Smooth muscle cell (in vitro differentiated cells): ENCODE results near the gene CDC42BPA. TPM values are rescaled to one million over a fixed set of nuclear protein-coding genes. Genes with fewer than 3 reads are reported as not detected.

Source experiments
- DNase-seq: peaks from one replicate; lab custom pipeline; 2025; ENCODE audit not compliant: unreplicated experiment; lab: John Stamatoyannopoulos, UW
- H2AFZ ChIP-seq: fragments of 200-600 bp; sonication (generic); 2 replicates; pipeline ENCODE4 v1.6.0; 2016; ENCODE audit warnings: antibody characterized with exemption, low read depth, mild to moderate bottlenecking
- H3F3A ChIP-seq: fragments of 200-600 bp; sonication (generic); 2 replicates; pipeline ENCODE4 v1.6.0; 2017; ENCODE audit warnings: antibody characterized with exemption, low read depth
- H3K27ac ChIP-seq: fragments of 200-600 bp; sonication (generic); 2 replicates; pipeline ENCODE4 v1.5.1; 2016; ENCODE audit warnings: low read depth, mild to moderate bottlenecking
- H3K27me3 ChIP-seq: fragments of 200-600 bp; sonication (generic); 2 replicates; pipeline ENCODE4 v1.6.1; 2016; ENCODE audit warnings: low read depth, mild to moderate bottlenecking
- H3K36me3 ChIP-seq: fragments of 200-600 bp; sonication (generic); 2 replicates; pipeline ENCODE4 v1.5.1; 2016; ENCODE audit warnings: low read depth
- H3K4me1 ChIP-seq: fragments of 200-600 bp; sonication (generic); 2 replicates; pipeline ENCODE4 v1.5.1; 2016; ENCODE audit warnings: low read depth
- H3K4me2 ChIP-seq: fragments of 200-600 bp; sonication (generic); 2 replicates; pipeline ENCODE4 v1.6.0; 2016; ENCODE audit warnings: mild to moderate bottlenecking
- H3K4me3 ChIP-seq: fragments of 200-600 bp; sonication (generic); 2 replicates; pipeline ENCODE4 v1.5.1; 2016; ENCODE audit warnings: mild to moderate bottlenecking
- H3K79me2 ChIP-seq: fragments of 200-600 bp; sonication (generic); 2 replicates; pipeline ENCODE4 v1.6.0; 2016; ENCODE audit warnings: low read depth, mild to moderate bottlenecking
- H3K9ac ChIP-seq: fragments of 200-600 bp; sonication (generic); 2 replicates; pipeline ENCODE4 v1.6.0; 2016; ENCODE audit warnings: low read depth
- H3K9me3 ChIP-seq: fragments of 200-600 bp; sonication (generic); replicated peaks from 2 replicates; pipeline ENCODE4 v1.5.1; 2016; ENCODE audit warnings: low read depth
- H4K20me1 ChIP-seq: fragments of 200-600 bp; sonication (generic); 2 replicates; pipeline ENCODE4 v1.6.0; 2016; ENCODE audit warnings: low read depth
- CTCF ChIP-seq: fragments of 200-600 bp; sonication (generic); IDR thresholded peaks from 2 replicates; pipeline ENCODE4 v1.5.1; 2017; ENCODE audit warnings: borderline replicate concordance, mild to moderate bottlenecking, antibody characterized with exemption; ENCODE audit not compliant: insufficient read depth, poor library complexity, severe bottlenecking
- WGBS: methylation state at CpG from one replicate; pipeline ENCODE4 v1.1.7; 2016; ENCODE audit warnings: low lambda C conversion rate; 5-methylcytosine and 5-hydroxymethylcytosine counted together
- polyA plus RNA-seq: library from polyadenylated mRNA; unstranded; fragments of >200 nt; fragmentation: Nextera tagmentation; extraction: Ambion mirVana; gene quantifications from 2 replicates; pipeline ENCODE4 v1.2.1, GENCODE V29; 2016
- total RNA-seq: library from RNA; depleted of rRNA; stranded (reverse); fragments of >200 nt; gene quantifications from 2 replicates; pipeline ENCODE4 v1.2.3, GENCODE V29; 2014

CDC42BPA gene
- total and polyA plus RNA-seq, 2 experiments from 2014 or later: 14.8 to 34.9 TPM

GRCh38 chr1:226982451-226983177 lies 335.7 kb downstream of the CDC42BPA start:
- no peak overlapping the region for H3K4me3 ChIP-seq
- no peak overlapping the region for H3K4me2 ChIP-seq
- no peak for TF ChIP-seq CTCF
- H3K79me2 ChIP-seq: no peaks in the 10 kb centered on the region
- no peaks in the 10 kb centered on the region for H4K20me1 ChIP-seq
- H3K4me1 ChIP-seq: no peaks in the 10 kb centered on the region
- no peak overlapping the region for H3K9ac ChIP-seq
- peaks cover 7% of the 10 kb centered on the region for H3F3A ChIP-seq
- DNase-seq: no peak
- no peaks in the 10 kb centered on the region for H3K9me3 ChIP-seq
- H3K27me3 ChIP-seq: no peaks in the 10 kb centered on the region
- H2AFZ ChIP-seq: no peak overlapping the region
- H3K36me3 ChIP-seq: no peaks in the 10 kb centered on the region
- H3K27ac ChIP-seq: no peak overlapping the region
- 96% methylated on average over 31 of the region's 31 CpGs for WGBS

- H4K20me1 ChIP-seq: no peaks in the 10 kb centered on the region
- peaks cover 1% of the 10 kb centered on the region for H3F3A ChIP-seq
- no peaks in the 10 kb centered on the region for H3K79me2 ChIP-seq
- H3K9me3 ChIP-seq: no peaks in the 10 kb centered on the region
- TF ChIP-seq CTCF: no peak
- no peaks in the 10 kb centered on the region for H3K27me3 ChIP-seq
- no peaks in the 10 kb centered on the region for H3K36me3 ChIP-seq
- no peak overlapping the region for H3K4me2 ChIP-seq
- no peak overlapping the region for H3K27ac ChIP-seq
- DNase-seq: no peak
- 91% methylated on average over 13 of the region's 18 CpGs for WGBS
- H3K4me1 ChIP-seq: no peaks in the 10 kb centered on the region
- no peak overlapping the region for H3K9ac ChIP-seq
- H3K4me3 ChIP-seq: no peak overlapping the region
- H2AFZ ChIP-seq: no peak overlapping the region
Measured at GRCh38 chr1:226981838-226982237, 336.5 kb downstream of the CDC42BPA start.

- H3K4me3 ChIP-seq: no peak overlapping the region
- no peaks in the 10 kb centered on the region for H3K79me2 ChIP-seq
- H3K9ac ChIP-seq: no peak overlapping the region
- no peaks in the 10 kb centered on the region for H3K36me3 ChIP-seq
- H3K27me3 ChIP-seq: no peaks in the 10 kb centered on the region
- H2AFZ ChIP-seq: no peak overlapping the region
- no peak overlapping the region for H3K4me2 ChIP-seq
- DNase-seq: no peak
- no peaks in the 10 kb centered on the region for H3K9me3 ChIP-seq
- H4K20me1 ChIP-seq: no peaks in the 10 kb centered on the region
- 90% methylated on average over 12 of the region's 12 CpGs for WGBS
- no peaks in the 10 kb centered on the region for H3K4me1 ChIP-seq
- TF ChIP-seq CTCF: no peak
- no peak overlapping the region for H3K27ac ChIP-seq
- H3F3A ChIP-seq: no peaks in the 10 kb centered on the region
Measured at GRCh38 chr1:226981386-226981817, 336.9 kb downstream of the CDC42BPA start.
